ENCODE results near the gene ROBO3. TPM values are rescaled to one million over a fixed set of nuclear protein-coding genes. Genes with fewer than 3 reads are reported as not detected.

ROBO3 gene
- total RNA-seq, 2 experiments from 2014 or later, result 5.3 to 11.1 TPM

Other genes starting within 250 kb of the ROBO3 start
- 10 to 100 TPM; 44.5 to 48.5 TPM for gene TBRG1, start 242.6 kb upstream of the ROBO3 start, total RNA-seq
- 1 to 10 TPM; 3.8 to 4.1 TPM for gene SIAE, start 191.7 kb upstream of the ROBO3 start, total RNA-seq
- 1 to 10 TPM; 2.4 to 2.9 TPM for gene SPA17, start 191.5 kb upstream of the ROBO3 start, total RNA-seq
- 1 to 10 TPM; 6.6 TPM for gene NRGN, start 125.5 kb upstream of the ROBO3 start, total RNA-seq
- not detected for gene VSIG2, start 113.2 kb upstream of the ROBO3 start, total RNA-seq
- under 1 TPM; 0.16 to 0.76 TPM for gene ESAM, start 103.1 kb upstream of the ROBO3 start, total RNA-seq
- 10 to 100 TPM in 1 of 2 experiments, 1 to 10 TPM in 1; 8.5 to 10.2 TPM for gene MSANTD2, start 65.0 kb upstream of the ROBO3 start, total RNA-seq
- not detected for gene ROBO4, start 32.4 kb downstream of the ROBO3 start, total RNA-seq
- gene HEPN1, start 53.8 kb downstream of the ROBO3 start, total RNA-seq, result not detected
- gene HEPACAM, start 70.6 kb downstream of the ROBO3 start, total RNA-seq, result not detected
- gene CCDC15, start 88.8 kb downstream of the ROBO3 start, total RNA-seq, result 1 to 10 TPM; 5.6 to 9.4 TPM
- gene SLC37A2, start 197.9 kb downstream of the ROBO3 start, total RNA-seq, result 1 to 10 TPM in 1 of 2 experiments, under 1 TPM in 1; 0.91 to 1.1 TPM
- 10 to 100 TPM; 14.1 to 16.1 TPM for gene TMEM218, start 246.2 kb downstream of the ROBO3 start, total RNA-seq